HG03139 (cell line): ENCODE results near the gene KRT37.
"Not testable (repeated sequence)": the region's sequence is repeated elsewhere in the genome, so short reads cannot be mapped to it uniquely, and the experiment has no call there.

ENCODE experiments used
- ATAC-seq: cut with Tn5 transposase; IDR thresholded peaks from one replicate; pipeline ENCODE4 v1.9.1; 2021; ENCODE audit not compliant: unreplicated experiment

KRT37 gene

DNA sequence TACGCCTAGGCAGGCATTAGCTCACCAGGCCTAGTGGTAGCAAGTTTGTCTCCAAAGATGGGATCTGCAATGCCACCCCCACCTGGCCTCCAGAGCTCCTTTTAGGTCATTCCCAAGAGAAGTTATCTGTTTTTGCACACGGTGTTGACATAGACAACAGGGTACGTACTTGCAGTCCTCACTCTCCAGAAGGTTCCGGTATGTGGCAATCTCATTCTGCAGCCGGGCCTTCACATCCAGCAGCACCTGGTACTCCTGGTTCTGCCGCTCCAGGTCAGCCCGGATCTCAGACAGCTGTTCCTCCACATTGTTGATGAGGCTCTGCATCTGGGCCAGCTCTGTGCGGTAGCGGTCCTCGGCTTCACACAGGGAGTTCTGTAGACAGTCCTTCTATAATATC, 17.2 kb downstream of the KRT37 start:
- no peak for ATAC-seq

DNA sequence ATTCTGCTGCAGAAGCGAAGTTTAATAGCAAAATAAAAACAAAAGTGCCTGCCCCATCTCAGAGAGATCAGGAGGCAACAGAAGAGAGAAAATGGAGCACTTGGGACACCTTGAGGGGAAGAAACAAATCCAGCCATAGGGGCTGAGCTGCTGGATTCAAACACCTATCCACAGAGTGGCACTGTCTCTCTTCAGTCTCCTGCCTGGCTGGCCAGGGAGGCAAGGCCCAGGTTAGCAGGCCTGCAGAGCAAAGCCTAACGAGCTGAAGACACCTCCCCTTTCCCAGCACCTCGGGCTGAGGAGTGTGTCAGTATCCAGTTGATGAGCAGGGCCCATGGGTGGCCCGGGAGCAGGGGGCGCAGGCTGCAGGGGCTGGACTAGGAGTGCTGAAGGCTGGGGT, 18.2 kb downstream of the KRT37 start:
- no peak for ATAC-seq

DNA sequence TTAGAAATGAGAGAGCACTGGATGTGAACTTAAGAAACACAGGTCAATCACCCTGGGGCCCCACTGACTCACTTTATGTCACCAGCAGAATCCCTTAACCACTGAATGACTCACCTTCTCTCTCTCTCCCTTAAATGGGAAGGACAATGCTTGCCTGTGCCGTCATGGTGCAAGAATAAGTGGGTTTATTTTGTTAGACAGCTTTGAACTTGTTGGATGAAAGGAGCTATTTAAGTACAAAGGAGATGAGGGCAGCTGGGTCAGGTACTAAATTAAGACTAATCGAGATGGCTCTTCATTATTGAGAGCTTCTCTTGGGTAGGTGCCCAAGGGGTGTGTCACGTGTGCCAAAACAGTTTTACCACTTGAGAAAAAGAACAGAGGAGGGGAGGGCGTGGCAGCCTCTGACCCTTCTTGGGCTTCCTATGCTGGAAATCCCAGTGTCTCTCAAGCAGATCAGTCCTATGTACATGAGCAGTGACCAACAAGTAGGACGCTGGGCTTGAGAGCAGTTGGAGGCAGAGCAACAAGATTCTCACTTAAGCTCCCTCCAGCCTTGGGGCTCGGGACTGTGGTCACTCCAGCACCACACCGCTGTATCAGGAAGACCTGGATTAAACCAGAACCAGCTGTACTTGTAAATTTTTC, 20.2 kb downstream of the KRT37 start:
- ATAC-seq: no peak

DNA sequence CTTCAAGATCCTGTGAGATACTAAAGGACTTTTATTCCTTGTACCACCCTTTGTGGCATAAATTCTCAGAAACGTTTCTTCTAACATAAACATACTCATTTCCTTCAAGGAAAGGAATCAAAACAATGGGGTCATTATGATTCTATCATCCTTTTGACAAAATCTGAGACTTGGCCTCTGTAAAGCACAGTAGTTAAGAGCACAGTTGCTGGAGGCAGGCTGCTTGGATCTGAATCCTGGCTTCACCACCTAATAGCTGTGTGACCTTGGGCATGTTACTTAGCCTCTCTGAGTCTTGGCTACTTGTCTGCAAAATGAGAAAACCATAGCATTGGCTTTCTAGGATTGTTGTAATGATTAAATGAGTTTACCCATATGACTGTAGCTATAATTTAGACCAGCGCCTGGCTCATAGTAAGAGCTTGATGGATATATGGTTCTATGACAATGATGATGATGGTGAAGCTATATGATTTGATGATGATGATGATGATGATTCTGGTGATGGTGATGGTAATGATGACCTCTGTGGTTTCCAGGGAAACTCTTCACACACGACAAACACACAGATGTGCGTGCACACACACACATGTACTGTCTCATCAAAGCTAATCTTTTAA, 20.9 kb downstream of the KRT37 start:
- ATAC-seq: no peak

GRCh38 chr17:41402161-41402560, 22.2 kb downstream of the KRT37 start:
- ATAC-seq: no peak

- no peak for ATAC-seq
These were observed 27.3 kb downstream of the KRT37 start, which contains the start of gene KRT31 for GRCh38 chr17:41396996-41397660. TSS of gene KRT31 (minus strand) at chr17:41397608. CDS start at chr17:41397539, 69 bp downstream.

GRCh38 chr17:41396340-41396739, 28.0 kb downstream of the KRT37 start:
- no peak for ATAC-seq

DNA sequence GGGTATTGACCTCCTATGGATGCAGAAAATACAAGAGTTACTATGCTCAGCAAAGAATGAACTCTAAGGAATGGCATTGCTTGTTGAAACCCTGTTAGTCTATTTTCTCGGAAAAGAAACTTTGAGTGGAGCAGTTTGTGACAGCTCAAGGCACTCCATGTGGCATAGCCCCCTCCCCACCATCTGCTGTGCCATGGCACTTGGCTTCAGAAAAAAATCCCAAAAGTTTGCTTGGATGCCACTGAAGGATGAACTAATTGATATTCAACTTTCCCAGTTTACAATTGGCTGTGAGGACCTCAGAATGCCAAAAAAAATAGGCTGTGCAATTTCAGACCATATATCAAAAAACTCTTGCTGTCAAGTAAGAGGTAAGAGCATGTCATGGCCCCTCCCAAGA, 28.8 kb downstream of the KRT37 start:
- no peak for ATAC-seq

DNA sequence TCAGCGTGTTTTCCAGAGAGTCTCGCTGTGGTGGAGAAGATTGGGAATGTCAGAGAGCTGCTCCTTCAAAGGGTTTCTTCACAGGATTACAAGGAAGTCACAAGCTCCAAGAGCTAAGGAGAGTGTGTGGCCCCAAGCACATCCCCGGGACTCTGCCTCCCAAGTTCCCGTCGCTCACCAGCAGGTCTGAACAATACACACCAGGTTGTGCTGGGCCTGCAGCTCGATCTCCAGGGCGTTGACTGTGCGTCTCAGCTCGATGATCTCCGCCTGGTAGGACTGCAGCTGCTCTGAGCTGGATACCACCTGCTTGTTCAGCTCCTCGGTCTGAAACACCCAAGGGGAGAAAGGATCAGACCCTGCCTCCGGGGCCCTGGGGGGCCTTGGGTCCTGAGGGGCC, 29.3 kb downstream of the KRT37 start:
- not testable (repeated sequence) for ATAC-seq

DNA sequence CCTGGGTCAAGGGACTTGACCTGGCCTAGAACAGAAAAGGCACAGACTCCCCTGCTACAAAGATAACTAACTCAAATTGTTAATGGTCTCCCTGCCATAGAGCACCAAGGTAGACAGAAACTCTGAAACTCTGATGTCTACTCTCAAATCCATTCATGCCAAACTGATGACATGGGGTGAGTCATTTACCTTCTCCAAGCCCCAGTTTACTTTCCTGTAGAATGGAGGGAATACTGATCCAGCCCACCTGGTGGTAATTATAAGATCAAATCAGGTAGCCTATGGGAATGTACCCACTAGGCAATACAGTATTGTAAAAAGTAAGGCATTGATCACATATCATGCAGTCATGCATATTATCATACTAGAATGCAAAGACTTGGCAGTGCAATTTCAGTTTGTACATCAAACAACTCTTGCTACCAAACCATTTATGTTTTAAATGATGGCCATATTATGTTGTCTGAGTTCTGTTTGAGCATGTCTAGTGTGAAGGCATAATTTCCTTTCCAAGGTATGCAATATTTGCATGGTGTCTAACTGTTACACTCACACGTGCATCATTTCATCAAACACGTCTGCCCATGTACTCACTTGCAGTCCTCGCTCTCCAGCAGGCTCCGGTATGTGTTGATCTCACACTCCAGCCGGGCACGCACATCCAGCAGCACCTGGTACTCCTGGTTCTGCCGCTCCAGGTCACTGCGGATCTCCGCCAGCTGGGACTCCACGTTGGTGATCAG, 30.0 kb downstream of the KRT37 start:
- no peak for ATAC-seq

GRCh38 chr17:41393826-41394225, 30.6 kb downstream of the KRT37 start:
- ATAC-seq: no peak

DNA sequence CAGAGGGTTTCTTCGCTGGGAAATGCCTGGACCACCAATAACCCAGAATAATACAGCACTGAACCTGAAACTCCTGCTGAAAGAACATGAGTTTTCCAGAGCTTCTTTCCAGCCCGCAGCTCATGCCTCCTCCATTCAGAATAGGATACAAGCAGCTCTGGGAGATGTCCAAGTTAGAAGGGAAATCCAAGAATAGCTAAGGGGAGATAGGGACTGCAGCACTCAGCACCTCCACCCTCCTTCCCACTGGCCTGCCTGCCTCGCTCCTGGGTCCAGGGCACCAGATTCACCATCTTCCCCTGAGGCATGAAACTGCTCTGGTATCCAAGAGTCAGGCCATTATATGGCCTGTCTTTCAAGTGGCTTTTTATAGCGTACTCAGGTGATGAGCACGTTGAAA, 31.1 kb downstream of the KRT37 start:
- no peak for ATAC-seq

DNA sequence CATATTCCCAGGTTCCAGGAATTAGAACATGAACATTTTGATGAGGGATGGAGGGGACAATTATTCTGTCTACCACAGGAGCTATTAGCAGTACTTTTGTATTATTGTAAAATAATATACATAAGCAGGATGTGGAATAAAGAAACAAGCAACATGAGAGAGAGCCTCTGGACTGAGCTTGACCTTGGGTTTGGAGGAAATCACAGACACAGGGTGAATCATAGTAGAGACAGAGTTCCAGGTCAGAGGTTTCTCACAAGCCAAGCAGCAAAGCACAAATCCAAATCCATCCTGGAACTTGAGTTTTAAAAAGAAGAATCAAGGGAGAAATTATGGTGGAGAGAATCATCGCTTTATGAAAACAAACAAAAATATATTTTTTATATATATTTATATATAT, 32.1 kb downstream of the KRT37 start:
- no peak for ATAC-seq

DNA sequence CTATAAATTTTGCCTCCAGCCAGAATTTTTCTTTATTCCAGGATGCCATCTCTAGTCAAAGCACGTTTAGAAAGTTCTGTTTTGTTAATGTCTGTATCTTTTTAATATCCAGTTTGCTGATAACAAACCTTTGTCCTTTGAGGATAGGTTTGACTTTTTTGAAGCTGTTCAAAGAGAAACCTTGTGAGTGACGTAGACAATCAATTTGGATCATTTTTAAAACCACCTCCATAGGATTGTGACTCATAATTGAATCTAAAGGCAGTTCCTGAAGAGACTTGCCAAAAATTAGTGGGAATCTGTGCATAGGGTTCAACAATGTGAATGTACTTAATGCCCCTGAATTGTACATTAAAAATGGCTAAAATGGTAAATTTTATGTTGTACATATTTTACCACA, 32.9 kb downstream of the KRT37 start:
- no peak for ATAC-seq

GRCh38 chr17:41390411-41390938, 33.9 kb downstream of the KRT37 start:
- no peak for ATAC-seq

- no peak for ATAC-seq
These were observed 36.7 kb downstream of the KRT37 start for GRCh38 chr17:41387670-41388069.

DNA sequence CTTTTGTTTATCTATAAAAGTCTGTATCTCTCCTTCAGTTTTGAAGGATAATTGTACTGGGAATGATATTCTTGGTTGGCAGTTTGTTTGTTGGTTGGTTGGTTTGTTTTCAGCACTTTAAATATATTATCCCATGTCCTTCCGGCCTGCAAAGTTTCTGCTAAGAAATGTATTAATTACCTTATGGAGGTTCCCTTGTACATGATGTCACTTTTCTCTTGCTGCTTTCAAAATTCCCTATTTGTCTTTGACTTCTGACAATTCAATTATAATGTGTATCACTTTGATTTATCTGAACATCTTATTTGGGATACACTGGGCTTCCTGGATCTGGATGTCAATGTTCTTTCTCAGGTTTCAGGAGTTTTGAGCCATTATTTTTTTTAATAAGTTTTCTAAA, 38.2 kb downstream of the KRT37 start:
- no peak for ATAC-seq

DNA sequence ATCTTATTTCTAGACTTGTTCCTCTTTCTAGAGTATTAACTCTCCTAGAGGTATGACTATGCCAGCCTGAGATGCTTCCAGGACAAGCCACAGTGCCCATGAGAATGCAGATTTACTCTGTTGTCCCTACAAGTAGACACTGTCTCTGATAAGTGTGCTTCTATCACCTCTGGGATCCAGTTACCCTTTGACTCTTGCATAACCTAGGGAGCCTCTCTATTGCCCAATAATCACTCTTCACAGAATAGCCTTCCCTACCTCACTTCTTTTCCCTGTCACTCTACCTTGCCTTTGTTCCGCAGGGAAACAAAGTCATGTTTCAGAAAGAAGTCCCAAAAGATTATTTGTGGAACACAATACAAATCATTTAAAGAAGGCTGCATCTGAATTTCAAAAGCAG, 40.7 kb downstream of the KRT37 start:
- ATAC-seq: no peak

GRCh38 chr17:41382394-41382793, 42.0 kb downstream of the KRT37 start:
- no peak for ATAC-seq

GRCh38 chr17:41381943-41382342, 42.4 kb downstream of the KRT37 start, which contains the start of gene KRT34:
TSS of gene KRT34 (minus strand) at chr17:41382306. CDS start at chr17:41382246, 60 bp downstream.
- not testable (repeated sequence) for ATAC-seq

- not testable (repeated sequence) for ATAC-seq
These were observed 44.3 kb downstream of the KRT37 start for GRCh38 chr17:41380091-41380490.
